Gastroesophageal sphincter (tissue), 4 donors: Measurements from ENCODE around the gene DNAJC25. TPM values are rescaled to one million over a fixed set of nuclear protein-coding genes. Genes with fewer than 3 reads are reported as not detected.

Source experiments
- ATAC-seq: fragments of 150-250 bp; one replicate; pipeline ENCODE4 v1.9.1; 2016; ENCODE audit warnings: mild to moderate bottlenecking, moderate library complexity
- H3K27ac ChIP-seq, 4 donors: fragments of 200-600 bp; sonication (generic) in 3 of 4; 1 replicate in 3 of 4; 2 replicates in 1 of 4; pipeline ENCODE4 v1.5.1; 2016 to 2019
- H3K27me3 ChIP-seq: fragments of 200-600 bp; sonication (generic); one replicate; pipeline ENCODE4 v1.5.1; 2019
- H3K36me3 ChIP-seq, 2 donors: fragments of 200-600 bp; sonication (generic); one replicate each; pipeline ENCODE4 v1.5.1; 2019; ENCODE audit warnings: control low read depth in 1 of 2
- H3K4me1 ChIP-seq, 3 donors: fragments of 200-600 bp; sonication (generic); 1 replicate in 2 of 3; 2 replicates in 1 of 3; pipeline ENCODE4 v1.5.1; 2016 to 2019; ENCODE audit warnings: control low read depth in 2 of 3
- H3K4me3 ChIP-seq, 2 donors: fragments of 200-600 bp; sonication (generic); one replicate each; pipeline ENCODE4 v1.5.1; 2019; ENCODE audit warnings: mild to moderate bottlenecking in 1 of 2, moderate library complexity in 1 of 2
- H3K9me3 ChIP-seq, 3 donors: fragments of 200-600 bp; sonication (generic); one replicate each; pipeline ENCODE4 v1.5.1; 2017 to 2019; ENCODE audit warnings: control low read depth in 2 of 3
- CTCF ChIP-seq, 4 experiments: fragments of 200-600 bp in 2 of 4; fragments of 450-650 bp in 2 of 4; sonication (generic) in 1 of 4; IDR thresholded peaks; one replicate each; pipeline ENCODE4 v1.5.1; 2017 to 2019; ENCODE audit warnings: antibody characterized with exemption in 4 of 4, mild to moderate bottlenecking in 2 of 4, moderate library complexity in 2 of 4
- EP300 ChIP-seq: sonication (generic); formaldehyde crosslinking; IDR thresholded peaks from one replicate; pipeline ENCODE4 v1.6.1; 2017; ENCODE audit warnings: antibody characterized with exemption, mild to moderate bottlenecking
- POLR2A ChIP-seq, 2 donors: fragments of 450-650 bp; IDR thresholded peaks; one replicate each; pipeline ENCODE4 v1.6.1; 2017; ENCODE audit warnings: antibody characterized with exemption in 2 of 2, mild to moderate bottlenecking in 2 of 2, moderate library complexity in 1 of 2
- POLR2AphosphoS5 ChIP-seq: sonication (generic); formaldehyde crosslinking; IDR thresholded peaks from one replicate; pipeline ENCODE4 v1.6.1; 2017; ENCODE audit warnings: antibody characterized with exemption
- WGBS, 2 donors: methylation state at CpG; one replicate each; pipeline ENCODE4 v1.1.5; 2018; ENCODE audit warnings: low coverage in 1 of 2; 5-methylcytosine and 5-hydroxymethylcytosine counted together
- total RNA-seq, 4 donors: library from RNA; depleted of rRNA; stranded (reverse); fragments of >200 nt; gene quantifications; one replicate each; pipeline ENCODE4 v1.1.0, GENCODE V29; 2016

DNAJC25 gene
- total RNA-seq, 4 donors from 2014 or later: 7.9 to 9.9 (median 9.2) TPM

GRCh38 chr9:111644195-111644772, 13.2 kb downstream of the DNAJC25 start:
- no peaks in the 10 kb centered on the region for H3K4me1 ChIP-seq
- H3K27ac ChIP-seq: no peak overlapping the region
- WGBS, 2 donors: 84 to 90% methylated on average over 8 of the region's 8 CpGs
- H3K9me3 ChIP-seq: no peaks in the 10 kb centered on the region
- TF ChIP-seq CTCF (IDR thresholded peaks at IDR 0.05) (no peak), POLR2A (IDR thresholded peaks at IDR 0.05) (no peak), POLR2AphosphoS5 (no peak), EP300 (no peak)
- ATAC-seq: no peak
- no peaks in the 10 kb centered on the region for H3K27me3 ChIP-seq
- H3K36me3 ChIP-seq: peaks cover 0 to 25% of the 10 kb centered on the region in 2 donors
- no peak overlapping the region for H3K4me3 ChIP-seq

DNA sequence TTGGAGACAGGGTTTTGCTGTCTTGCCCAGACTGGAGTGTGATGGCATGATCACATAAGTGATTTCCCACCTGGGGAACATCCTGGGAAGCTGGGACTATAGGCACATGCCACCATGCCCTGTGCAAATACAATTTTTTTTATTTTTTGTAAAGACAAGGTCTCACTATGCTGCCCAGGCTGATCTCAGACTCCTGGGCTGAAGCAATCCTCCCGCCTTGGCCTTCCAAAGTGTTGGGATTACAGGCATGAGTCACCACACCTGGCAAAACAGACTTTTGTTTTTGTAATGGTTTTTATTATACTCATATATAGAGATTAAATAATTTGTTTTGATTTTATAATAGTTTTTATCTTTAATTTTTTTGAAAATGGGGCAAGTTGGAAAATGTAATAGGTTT, 14.7 kb downstream of the DNAJC25 start:
- Histone ChIP-seq H3K36me3 (peaks cover 0 to 34% of the 10 kb centered on the region in 2 donors), H3K9me3 (no peaks in the 10 kb centered on the region), H3K27me3 (no peaks in the 10 kb centered on the region), H3K4me3 (no peak overlapping the region), H3K27ac (no peak overlapping the region), H3K4me1 (no peaks in the 10 kb centered on the region)
- no peak for TF ChIP-seq CTCF (IDR thresholded peaks at IDR 0.05)
- TF ChIP-seq POLR2AphosphoS5: no peak
- no peak for TF ChIP-seq EP300
- TF ChIP-seq POLR2A (IDR thresholded peaks at IDR 0.05): no peak
- no peak for ATAC-seq
- 90 to 100% methylated on average over 1 of the region's 1 CpG for WGBS, 2 donors

- TF ChIP-seq CTCF (IDR thresholded peaks at IDR 0.05): no peak
- TF ChIP-seq POLR2A (IDR thresholded peaks at IDR 0.05): no peak
- TF ChIP-seq EP300: no peak
- TF ChIP-seq POLR2AphosphoS5: no peak
- H3K36me3 ChIP-seq: peaks cover 0 to 33% of the 10 kb centered on the region in 2 donors
- H3K27ac ChIP-seq: no peak overlapping the region
- WGBS, 2 donors: 78 to 84% methylated on average over 2 of the region's 2 CpGs
- ATAC-seq: no peak
- H3K4me1 ChIP-seq: no peaks in the 10 kb centered on the region
- no peaks in the 10 kb centered on the region for H3K9me3 ChIP-seq
- no peaks in the 10 kb centered on the region for H3K27me3 ChIP-seq
- H3K4me3 ChIP-seq: no peak overlapping the region
Measured at GRCh38 chr9:111646417-111646816, 15.3 kb downstream of the DNAJC25 start.

DNA sequence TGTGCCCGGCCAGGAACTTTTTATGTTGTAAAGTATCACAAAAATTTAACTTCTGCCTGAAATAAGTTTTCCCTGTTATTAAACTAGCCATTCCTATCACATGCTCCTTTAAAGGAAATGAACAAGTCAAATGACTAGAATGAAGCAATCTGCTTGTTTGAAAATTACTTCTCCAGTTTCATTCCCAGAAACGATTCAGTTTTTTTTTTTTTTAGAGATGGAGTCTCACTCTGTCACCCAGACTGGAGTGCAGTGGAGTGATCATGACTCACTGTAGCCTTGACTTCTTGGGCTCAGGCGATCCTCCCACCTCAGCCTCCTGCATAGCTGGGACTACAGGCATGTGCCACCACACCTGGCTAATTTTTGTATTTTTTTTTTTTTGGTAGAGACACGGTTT, 16.9 kb downstream of the DNAJC25 start:
- Histone ChIP-seq H3K4me3 (no peak overlapping the region), H3K36me3 (peaks cover 0 to 37% of the 10 kb centered on the region in 2 donors), H3K4me1 (no peaks in the 10 kb centered on the region), H3K9me3 (no peaks in the 10 kb centered on the region), H3K27ac (no peak overlapping the region), H3K27me3 (no peaks in the 10 kb centered on the region)
- 73% methylated on average over 3 of the region's 4 CpGs for WGBS, 2 donors
- ATAC-seq: no peak
- TF ChIP-seq POLR2AphosphoS5 (no peak), CTCF (IDR thresholded peaks at IDR 0.05) (no peak), POLR2A (IDR thresholded peaks at IDR 0.05) (no peak), EP300 (no peak)

DNA sequence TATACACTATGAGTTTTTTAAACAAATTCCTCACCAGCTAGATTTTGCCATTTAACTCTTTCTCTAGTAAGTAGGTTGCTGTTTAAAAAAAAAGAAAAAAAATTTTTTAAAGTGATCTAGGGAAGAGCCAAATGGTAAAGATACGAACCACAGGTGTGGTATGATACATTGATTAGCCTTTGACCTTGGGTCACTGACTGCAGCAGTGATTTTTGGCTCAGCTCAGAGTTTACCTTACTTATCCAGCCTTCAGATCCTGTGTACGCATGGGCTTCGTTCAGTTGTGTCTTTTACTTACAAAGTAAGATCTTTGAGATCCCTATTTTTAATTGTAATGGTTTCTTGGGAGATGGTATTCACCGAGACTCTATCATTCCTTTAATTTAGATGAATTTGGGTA, 17.9 kb downstream of the DNAJC25 start:
- WGBS, 2 donors: 84 to 94% methylated on average over 4 of the region's 4 CpGs
- no peak for ATAC-seq
- TF ChIP-seq CTCF (IDR thresholded peaks at IDR 0.05): no peak
- no peak for TF ChIP-seq EP300
- no peak for TF ChIP-seq POLR2A (IDR thresholded peaks at IDR 0.05)
- TF ChIP-seq POLR2AphosphoS5: no peak
- peaks cover 0 to 47% of the 10 kb centered on the region in 2 donors for H3K36me3 ChIP-seq
- H3K9me3 ChIP-seq: no peaks in the 10 kb centered on the region
- no peak overlapping the region for H3K4me3 ChIP-seq
- H3K27ac ChIP-seq: no peak overlapping the region
- H3K27me3 ChIP-seq: no peaks in the 10 kb centered on the region
- H3K4me1 ChIP-seq: no peaks in the 10 kb centered on the region
